22Rv1 (cell line): ENCODE results near the gene ERGIC1.

Experiments
- ZFX ChIP-seq: fragments of 450-650 bp; IDR thresholded peaks from 2 replicates; pipeline ENCODE4 v1.6.1; 2017; ENCODE audit warnings: antibody characterized with exemption, borderline replicate concordance
- TF ChIP-seq, protein P1 (sequence below): fragments of 450-650 bp; IDR thresholded peaks from 2 replicates; pipeline ENCODE4 v1.5.1; 2017; ENCODE audit warnings: mild to moderate bottlenecking

DNA sequence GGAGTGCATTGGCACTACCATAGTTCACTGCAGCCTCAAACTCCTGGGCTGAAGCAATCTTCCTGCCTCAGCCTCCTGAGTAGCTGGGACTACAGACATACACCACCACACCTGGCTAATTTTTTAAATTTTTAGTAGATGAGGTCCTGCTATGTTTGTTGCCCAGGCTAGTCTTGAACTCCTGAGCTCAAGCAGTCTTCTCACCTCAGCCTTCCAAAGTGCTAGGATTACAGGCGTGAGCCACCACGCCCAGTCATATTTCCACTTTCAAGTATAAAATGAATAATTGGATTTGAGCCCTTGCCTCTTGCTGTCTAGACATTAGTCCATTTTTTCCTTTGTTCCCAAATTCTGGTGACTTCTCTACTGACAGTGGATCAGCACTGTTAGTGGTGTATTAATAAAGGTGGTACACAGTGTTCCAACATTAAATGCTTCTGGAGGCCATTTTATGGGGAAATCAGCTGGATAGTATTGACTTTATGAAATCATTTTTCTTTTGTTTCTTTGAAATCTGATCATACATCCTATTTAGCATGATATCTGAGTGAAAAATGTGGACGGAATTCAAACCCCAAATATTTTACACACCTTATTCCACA is 165.4 kb downstream of the ERGIC1 start:
- TF ChIP-seq, protein P1, sequence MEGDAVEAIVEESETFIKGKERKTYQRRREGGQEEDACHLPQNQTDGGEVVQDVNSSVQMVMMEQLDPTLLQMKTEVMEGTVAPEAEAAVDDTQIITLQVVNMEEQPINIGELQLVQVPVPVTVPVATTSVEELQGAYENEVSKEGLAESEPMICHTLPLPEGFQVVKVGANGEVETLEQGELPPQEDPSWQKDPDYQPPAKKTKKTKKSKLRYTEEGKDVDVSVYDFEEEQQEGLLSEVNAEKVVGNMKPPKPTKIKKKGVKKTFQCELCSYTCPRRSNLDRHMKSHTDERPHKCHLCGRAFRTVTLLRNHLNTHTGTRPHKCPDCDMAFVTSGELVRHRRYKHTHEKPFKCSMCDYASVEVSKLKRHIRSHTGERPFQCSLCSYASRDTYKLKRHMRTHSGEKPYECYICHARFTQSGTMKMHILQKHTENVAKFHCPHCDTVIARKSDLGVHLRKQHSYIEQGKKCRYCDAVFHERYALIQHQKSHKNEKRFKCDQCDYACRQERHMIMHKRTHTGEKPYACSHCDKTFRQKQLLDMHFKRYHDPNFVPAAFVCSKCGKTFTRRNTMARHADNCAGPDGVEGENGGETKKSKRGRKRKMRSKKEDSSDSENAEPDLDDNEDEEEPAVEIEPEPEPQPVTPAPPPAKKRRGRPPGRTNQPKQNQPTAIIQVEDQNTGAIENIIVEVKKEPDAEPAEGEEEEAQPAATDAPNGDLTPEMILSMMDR: no peak
- no peak for TF ChIP-seq ZFX
